OCI-M2 (cell line): ENCODE measurements around the gene OFD1.
"Not testable (repeated sequence)": the region's sequence is repeated elsewhere in the genome, so short reads cannot be mapped to it uniquely, and the experiment has no call there.

Experiments used
- DNase-seq: peaks from one replicate; lab custom pipeline; 2025; ENCODE audit not compliant: unreplicated experiment; lab: John Stamatoyannopoulos, UW

Gene OFD1

DNA sequence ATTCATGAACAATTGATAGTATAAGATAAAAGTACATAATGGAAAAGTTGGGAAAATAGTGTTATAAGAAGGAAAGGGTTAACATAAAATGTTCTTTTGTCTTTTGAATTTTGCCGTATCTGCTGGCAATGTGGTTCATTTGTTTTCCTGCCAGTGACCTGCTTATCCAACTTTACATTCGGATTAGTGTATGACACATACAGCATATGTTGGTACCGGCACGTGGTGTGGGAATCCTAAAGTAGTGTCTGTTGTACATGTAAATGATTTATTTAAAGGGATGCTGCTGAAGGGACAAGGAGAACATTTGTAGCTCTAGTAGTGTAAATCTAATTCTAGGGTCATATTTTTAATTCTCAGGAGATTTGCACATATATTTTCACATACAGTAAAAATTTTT, 34.2 kb upstream of the OFD1 start:
- DNase-seq, result no peak

DNA sequence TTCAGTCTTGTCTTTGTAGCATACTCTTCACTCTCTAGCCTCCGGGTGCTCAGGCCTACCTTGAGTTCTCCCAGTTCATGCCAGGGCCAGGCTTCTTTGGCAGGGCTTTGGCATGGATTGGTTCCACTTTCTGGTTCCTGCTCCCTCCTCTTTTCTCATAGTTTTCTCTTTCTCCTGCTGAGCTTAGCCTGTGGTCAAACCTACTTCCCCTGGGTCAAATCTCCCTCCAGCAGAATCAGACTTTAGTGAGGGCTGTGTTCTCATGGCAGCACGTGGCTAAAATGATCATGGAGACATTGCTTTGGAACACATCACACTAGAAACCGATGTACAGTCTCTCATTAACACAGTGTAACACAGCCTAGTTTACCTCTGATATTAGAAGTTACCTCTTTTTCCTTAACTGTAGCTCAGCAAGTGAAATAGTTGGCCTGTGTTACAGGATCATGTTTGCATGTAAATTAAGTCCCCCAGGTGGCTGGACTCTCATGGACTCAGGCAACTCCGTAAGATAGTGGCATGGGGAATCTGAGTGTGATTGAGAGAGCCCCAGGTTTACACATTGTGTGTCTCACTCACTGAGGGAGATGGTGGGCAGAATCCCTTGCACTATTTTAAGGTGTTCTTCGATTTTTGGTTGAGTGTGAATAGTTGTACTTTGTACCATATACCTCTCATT, 32.3 kb upstream of the OFD1 start:
- no peak for DNase-seq

DNA sequence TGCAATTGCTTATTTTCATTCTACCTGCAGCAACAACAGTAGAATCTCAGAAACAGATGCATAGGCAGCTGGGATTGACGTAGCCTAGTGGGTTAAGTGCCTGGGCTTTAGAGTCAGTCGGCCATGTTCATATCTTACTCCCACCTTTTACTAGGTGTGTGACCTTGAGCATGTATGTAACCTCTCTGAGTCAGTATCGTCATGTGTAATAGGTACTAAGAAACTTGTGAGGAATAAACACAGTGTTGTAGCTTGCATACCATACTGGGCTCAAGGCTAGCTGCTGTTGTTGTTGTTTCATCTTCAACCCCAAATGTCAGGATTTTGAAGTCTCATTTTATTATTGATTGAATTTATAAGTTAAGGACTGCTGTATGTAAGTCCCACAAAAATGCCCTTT, 31.4 kb upstream of the OFD1 start:
- no peak for DNase-seq

DNA sequence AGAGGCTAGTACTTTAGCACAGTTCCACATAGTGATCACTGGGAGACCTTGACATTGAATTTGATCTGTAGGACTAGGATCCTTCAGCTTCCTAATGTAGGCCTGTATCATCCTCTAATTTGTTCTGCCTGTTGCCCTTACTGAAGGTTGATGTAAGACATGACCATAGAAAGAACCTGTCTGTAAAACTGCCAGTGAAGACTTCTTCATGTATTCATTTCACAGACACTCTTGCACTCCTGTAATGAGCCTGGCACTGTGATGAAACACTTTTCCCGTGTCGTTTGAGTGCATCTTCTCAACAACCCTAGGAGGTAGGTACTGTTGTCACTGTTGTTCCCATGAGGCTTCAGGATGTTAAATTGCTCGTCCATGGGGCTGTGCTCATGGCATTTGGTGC, 31.0 kb upstream of the OFD1 start:
- no peak for DNase-seq

DNA sequence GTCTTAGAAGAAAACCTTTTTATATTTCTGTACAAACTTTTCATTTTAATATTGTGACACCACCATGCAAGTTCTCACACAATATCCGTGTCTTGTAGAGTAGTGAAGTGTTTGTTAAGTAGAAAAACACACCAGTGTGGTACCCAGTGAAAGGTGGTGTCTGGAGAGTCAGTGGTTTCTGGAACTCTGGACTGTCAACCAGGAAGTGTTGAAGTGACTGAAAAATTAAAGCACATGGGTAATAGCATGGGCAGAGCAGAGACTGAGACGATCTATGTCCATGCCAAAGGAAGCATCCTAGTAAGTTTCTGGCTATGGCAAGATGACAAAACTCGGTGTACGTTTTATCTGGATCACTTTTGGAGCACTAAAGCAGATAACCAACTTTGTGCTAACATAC, 23.4 kb upstream of the OFD1 start:
- no peak for DNase-seq

DNA sequence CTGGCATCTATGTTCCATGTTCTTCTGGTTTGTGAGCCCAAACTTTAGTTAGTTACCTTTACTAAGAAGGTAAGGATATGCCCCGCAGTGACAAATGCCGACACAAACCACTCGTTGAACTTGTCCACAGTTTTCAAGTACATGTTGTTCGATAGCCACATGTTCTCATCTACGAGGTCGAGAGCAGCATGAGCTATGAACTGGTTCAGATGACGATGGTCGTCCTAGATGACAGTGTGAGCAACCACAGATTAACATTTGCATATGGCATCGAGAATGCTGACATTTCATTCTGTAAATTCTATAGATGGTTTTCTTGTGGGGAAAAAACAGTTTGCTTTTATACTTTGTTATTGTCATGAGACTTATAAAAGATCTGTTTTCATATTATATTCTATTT, 18.1 kb upstream of the OFD1 start:
- DNase-seq, result no peak

DNA sequence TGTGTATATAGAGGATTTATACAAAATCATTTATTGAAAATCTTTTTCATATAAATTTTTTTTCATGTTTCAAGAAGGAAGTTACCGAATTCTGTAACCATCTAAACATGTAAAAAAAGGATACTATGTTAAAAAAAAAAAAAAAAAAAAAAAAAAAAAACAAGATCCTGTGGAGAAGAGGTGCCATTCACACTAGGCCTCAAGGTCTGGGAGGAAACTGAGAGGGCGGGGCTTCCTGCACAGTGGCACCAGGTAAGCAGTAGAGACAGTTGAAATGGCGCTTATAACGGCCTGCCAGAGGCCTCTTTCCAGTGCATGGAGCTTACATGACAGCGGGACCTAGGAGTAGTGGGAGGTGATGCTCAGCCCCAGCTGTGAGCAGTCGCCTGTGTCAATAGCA, 17.6 kb upstream of the OFD1 start:
- no peak for DNase-seq

DNA sequence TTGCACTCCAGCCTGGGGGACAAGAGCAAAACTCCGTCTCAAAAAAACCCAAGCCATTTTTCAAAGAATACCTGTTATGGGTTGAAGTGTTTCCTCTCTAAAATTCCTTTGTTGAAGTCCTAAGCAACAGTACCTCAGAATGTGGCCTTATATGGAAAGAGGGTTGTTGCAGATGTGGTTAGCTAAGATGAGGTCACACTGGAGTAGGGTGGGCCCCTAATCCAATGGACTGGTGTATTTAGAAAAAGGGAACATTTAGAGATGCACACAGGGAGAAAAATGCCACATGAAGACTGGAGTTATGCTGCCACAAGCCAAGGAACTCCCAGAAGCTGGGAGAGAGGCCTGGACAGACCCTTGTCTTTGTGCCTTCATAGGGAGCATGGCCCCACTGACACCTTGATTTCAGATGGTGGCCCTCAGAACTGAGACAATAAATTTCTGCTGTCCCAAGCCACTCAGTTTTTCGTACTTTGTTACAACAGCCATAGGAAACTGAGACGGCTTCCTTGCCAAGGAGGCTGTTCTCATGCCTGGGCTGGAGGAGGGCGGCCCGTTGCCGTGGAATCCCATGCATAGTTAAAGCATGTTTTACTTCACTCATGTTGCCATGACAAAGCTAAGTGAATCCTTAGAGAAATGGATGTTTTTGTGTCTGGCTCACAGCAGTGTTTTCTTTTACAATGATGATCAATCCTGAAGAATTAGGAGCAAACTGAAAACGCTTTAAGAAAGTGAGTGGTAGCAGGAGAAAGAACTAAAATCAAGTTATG, 16.7 kb upstream of the OFD1 start:
- DNase-seq, result no peak

DNA sequence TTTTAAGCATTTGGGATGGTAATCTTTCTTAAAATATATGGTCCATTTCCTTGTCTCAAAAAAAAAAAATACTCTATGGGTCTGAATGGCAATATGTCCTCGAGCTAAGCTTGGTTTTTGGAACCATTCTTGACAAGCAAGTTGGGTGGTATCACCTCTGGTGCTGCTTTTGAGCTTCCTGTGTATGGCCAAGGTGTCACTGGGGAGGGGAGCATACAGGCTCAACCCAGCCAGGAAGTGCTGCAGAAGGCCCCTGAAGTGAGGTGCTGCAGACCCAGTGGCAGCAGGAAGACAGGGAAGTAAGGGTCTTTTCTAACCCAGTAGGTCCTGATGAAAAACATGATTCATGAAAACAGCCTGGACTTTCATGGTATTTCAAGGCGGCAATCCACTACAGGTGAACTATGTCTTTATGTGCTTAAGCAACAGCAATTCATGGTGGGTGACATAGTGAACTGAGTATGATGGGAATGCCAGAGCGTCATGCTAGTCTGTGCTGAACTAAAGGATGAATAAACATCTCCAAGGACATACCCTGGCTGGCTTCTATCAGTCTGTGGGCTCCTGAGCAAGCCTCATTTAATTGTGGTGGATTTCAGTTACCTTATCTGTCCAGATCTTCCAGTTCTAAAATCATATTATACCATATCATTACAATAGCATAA, 15.2 kb upstream of the OFD1 start:
- no peak for DNase-seq

DNA sequence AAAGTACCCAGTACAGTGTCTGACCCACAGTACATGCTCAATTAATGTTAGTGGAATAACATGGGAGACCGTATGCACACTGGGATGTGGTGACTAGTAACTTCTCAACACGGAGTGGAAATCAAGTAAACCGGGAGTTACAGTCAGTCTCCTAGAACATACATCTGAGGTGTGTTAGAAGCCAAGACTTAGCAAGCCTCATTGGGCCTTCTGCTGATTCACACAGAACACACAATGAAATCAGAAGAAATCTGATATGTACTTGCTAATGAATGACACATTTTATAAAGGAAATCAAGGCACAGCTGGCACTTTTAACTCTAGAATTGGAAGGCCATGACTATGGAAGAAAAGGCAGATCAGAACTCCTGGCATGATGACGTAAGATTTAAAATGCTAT, 13.2 kb upstream of the OFD1 start:
- no peak for DNase-seq

DNA sequence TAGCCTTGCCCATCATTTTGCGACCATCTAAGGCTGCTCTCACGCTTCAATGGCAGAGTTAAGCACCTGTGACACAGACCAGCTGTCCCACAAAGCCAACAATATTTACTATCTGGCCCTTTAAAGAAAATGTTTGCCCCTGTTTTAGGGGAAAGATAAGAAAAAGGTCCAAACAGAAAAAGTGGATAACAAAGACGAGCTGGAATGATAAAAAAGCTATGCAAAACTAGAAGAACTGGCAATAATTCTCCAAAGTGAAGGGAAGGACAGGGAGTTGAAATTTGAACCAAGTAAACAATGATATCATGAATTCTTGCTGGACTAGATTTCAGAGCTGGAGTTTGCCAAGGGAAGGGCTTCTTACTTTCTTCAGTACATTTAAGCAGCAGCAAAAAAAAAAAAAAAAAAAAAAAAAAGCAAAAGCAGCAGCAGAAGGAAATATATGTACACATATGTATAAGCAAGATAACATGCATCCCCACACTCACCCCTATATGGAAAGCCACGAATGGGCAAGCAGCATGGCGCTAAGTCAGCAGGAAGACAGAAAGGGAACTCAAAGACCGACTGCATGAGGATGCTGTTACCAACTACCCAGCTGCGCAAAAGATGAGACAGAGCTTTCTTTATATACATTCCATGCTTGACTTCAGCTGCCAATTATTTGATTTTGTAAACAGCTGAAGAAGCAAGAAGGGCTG, 12.6 kb upstream of the OFD1 start:
- DNase-seq, result no peak

DNA sequence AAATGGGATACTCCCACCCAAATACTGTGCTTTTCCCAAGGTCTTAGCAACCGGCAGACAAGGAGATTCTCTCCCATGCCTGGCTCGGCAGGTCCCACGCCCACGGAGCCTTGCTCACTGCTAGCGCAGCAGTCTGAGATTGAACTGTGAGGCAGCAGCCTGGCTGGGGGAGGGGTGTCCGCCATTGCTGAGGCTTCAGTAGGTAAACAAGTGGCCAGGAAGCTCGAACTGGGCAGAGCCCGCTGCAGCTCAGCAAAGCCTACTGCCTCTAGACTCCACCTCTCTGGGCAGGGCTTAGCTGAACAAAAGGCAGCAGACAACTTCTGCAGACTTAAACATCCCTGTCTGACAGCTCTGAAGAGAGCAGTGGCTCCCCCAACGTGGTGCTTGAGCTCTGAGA, 9.7 kb upstream of the OFD1 start:
- DNase-seq, result not testable (repeated sequence)

DNA sequence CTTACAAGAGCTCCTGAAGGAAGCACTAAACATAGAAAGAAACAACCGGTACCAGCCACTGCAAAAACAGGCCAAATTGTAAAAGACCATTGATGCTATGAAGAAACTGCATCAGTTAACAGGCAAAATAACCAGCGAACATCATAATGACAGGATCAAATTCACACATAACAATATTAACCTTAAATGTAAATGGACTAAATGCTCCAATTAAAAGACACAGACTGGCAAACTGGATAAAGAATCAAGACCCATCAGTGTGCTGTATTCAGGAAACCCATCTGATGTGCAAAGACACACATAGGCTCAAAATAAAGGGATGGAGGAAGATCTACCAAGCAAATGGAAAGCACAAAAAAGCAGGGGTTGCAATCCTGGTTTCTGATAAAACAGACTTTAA, 8.0 kb upstream of the OFD1 start:
- DNase-seq, result not testable (repeated sequence)

DNA sequence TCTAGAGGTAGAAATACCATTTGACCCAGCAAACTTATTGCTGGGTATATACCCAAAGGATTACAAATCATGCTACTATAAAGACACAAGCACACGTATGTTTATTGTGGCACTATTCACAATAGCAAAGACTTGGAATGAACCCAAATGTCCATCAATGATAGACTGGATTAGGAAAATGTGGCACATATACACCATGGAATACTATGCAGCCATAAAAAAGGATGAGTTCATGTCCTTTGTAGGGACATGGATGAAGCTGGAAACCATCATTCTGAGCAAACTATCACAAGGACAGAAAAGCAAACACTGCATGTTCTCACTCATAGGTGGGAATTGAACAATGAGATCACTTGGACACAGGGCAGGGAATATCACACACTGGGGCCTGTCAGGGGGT, 4.0 kb upstream of the OFD1 start:
- not testable (repeated sequence) for DNase-seq

DNA sequence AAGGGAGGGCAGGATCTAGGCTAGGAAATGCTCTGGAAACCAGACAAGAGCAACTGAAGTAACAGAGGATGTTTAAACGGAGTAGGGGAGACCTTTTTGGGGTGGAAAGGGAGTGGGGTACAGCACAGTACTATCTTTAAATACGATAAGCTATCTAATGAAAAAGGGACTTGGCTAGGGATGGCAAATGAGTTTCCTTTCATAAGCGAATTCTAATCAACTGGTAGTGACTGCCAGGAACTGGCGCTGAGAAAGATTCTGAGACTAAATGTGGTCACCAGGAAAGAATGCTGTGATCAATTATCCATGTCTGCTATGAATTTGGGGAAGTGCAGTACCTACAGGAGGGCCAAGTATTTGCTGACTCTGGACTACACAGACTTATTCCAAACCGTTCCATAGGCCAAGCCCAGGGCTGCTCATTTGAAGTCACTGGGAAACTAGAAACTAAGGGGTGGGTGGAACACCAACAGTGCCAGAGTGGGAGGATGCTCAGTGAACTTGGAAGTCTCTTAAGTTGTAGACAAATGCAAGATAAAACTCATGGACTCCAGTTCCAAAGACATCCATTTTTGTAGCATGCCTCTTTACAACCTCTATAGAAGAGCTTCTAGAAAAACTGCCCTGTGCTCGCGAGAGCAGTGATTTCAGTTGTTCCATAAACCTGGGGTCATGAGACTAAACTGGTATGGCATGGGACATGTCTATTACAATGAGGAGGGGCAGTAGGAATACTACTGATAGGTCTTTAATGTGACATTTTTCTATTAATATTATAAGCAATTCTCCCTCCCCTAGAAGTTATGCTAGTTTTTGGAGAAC, 2.1 kb upstream of the OFD1 start:
- DNase-seq, result no peak

DNA sequence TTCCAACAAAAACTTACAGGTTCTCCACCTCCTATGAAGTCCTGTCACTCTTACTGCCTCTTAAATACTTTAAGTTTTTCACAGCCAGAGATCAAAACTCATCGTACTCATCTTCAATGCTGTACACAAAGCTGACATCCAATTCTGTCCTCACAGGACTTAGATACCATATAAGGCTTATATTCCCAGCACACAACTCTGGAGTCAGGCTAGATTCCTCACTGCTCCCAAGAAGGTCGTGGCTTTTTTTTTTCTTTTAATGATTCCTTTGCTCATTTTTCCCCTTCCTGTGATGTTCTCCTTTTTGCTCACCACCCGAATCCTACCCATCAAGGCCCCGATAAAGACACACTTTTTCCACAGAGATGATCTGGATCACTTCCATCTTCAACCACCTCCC, 1.0 kb upstream of the OFD1 start:
- no peak for DNase-seq

DNA sequence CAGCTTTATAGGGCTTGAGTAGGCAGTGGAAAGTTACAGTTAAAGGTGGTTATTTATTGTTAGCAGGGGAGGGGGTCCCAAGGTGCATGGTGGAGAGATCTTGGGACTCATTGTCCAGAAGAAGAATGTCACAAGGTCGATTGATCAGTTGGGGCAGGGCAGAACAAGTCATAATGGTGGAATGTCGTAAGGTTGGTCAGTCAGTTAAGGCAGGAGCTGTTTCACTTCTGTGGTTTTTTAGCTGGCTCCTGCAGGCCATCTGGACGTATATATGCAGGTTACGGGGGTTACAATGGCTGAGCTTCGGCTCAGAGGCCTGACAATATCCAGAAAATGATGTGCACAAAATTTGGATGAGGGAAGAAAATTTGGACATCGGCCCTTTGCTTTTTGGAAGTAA, 7.1 kb downstream of the OFD1 start:
- DNase-seq, result no peak

DNA sequence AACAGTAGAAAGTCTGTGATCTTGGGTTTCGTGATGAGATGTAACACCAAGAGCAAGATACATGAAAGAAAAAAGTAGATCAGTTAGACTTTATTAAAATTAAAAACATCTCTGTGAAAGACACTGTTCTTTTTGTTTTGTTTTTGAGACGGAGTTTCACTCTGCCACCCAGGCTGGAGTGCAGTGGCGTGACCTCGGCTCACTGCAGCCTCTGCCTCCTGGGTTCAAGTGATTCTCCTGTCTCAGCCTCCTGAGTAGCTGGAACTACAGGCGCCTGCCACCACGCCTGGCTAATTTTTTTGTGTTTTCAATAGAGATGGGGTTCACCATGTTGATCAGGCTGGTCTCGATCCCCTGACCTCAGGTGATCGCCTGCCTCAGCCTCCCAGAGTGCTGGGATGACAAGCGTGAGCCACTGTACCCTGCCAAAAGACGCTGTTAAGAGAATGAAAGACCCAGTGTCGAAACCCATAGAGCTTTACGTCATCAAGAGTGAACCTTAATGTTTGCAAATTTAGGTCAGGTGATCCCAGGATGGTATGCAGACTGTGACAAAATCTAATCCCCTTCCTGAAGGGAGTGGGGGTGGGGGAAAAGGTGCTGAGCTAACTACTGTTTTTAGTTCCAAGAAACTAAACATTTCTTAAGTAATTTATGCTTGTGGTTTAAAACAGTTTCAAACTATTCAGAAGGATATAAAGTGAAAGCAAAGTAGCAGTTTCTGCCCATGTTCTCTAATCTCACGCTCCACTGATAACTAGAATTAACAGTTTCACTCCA, 8.0 kb downstream of the OFD1 start:
- DNase-seq, result no peak

DNA sequence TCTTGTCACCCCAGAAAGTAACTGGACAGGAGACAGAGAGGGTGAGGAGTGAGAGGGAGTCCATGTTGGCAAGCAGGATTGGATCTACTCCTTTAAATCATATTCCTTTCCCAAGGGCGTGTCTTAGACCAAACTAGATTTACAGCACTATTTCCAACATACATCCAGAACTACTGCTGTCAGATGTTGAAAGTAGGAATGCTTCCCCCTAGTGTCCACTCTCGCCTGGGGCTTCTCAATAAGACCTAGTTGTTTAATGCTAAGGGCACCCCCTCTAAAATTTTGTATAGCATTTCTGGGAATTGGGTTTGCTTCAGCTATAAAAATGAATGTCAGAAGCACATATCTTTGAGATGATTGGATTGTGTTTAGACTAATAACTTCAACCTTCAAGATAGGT, 13.3 kb downstream of the OFD1 start:
- DNase-seq, result no peak

DNA sequence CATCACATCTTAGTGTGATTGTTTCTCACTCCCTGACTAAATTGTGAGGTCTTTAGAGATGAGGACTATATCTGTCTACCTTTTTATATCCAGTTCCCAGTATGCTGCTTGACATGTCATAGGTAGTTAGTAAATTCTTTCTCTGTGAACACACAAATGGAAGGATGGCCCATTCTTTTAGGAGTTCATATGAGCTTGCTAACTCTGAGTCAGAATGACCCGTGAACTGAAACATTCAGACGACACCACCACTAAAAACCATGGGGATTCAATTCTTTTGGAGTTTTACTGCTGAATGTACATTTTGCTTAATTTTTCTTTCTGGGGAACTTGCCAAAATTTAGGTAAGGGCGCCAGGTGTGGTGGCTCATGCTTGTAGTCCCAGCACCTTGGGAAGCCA, 13.9 kb downstream of the OFD1 start:
- DNase-seq, result no peak
